ENCODE measurements around the gene TMEM184B. TPM values are rescaled to one million over a fixed set of nuclear protein-coding genes. Genes with fewer than 3 reads are reported as not detected.

TMEM184B gene
- total and polyA plus RNA-seq, 2 of the 8 experiments (the other 6 are each of a cell fraction or from before 2014, with no cell fraction given), result 41.6 to 81.0 TPM

DNA sequence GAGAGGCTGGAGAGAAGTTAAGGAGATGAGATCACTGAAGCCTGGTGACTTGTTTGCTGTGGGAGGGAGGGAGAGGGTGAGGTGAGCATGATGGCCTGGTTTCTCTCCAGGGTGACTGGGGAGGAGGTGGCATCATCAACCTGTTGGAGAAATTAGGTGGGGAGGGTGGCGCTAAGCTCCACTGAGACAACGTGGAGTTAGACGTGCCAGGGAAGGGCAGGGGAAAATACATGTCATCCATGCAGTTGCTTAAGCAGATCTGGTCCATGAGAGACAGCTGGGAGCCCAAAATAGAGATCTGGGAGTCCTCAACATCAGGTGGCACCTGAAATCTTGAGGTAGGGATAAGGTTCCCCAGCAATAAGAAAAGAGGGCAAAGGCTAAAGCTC lies 80.3 kb downstream of the TMEM184B start:
- no peaks in the 10 kb centered on the region for H3K79me1 ChIP-seq (ENCODE audit: low read depth, low read length)
- H3K9me3 ChIP-seq (ENCODE audit: insufficient read depth in 2 of 2, low read depth in 1 of 2, low read length in 1 of 2), result no peaks in the 10 kb centered on the region
- H2AFZ ChIP-seq (ENCODE audit: low read length), result no peak overlapping the region
- TF ChIP-seq HDAC2 (IDR thresholded peaks at IDR 0.05; ENCODE audit: borderline replicate concordance in 1 of 2, low read depth in 2 of 2, low read length in 2 of 2) (no peak), SRF (IDR thresholded peaks at IDR 0.05; ENCODE audit: low read depth, low read length) (no peak), TAF7 (optimal IDR thresholded peaks at IDR 0.05; ENCODE audit: borderline replicate concordance, low read depth, low read length) (no peak), JUND (IDR thresholded peaks at IDR 0.05; ENCODE audit: low read length) (no peak), ASH2L (IDR thresholded peaks at IDR 0.05; ENCODE audit: low read length) (no peak), BACH1 (IDR thresholded peaks at IDR 0.05; ENCODE audit: low read length) (no peak), SUZ12 (IDR thresholded peaks at IDR 0.05; ENCODE audit: low read length) (no peak), CTBP2 (IDR thresholded peaks at IDR 0.05; ENCODE audit: borderline replicate concordance, insufficient read depth, insufficient read length, low read length) (no peak), GTF2F1 (IDR thresholded peaks at IDR 0.05; ENCODE audit: borderline replicate concordance, low read depth, low read length) (no peak), YY1 (IDR thresholded peaks at IDR 0.05; ENCODE audit: low read depth, low read length) (no peak), TCF12 (IDR thresholded peaks at IDR 0.05; ENCODE audit: low read depth, low read length) (no peak), MAFK (IDR thresholded peaks at IDR 0.05; ENCODE audit: low read depth, low read length) (no peak), CBX5 (IDR thresholded peaks at IDR 0.05; ENCODE audit: low read depth, low read length) (no peak), BRCA1 (IDR thresholded peaks at IDR 0.05; ENCODE audit: low read depth, low read length) (no peak)
- H4K91ac ChIP-seq (replicated peaks; ENCODE audit: insufficient read length, low read length), result no peak overlapping the region
- H3K27me3 ChIP-seq (replicated peaks in 1 of 4; ENCODE audit: control insufficient read depth in 3 of 4, extremely low read depth in 1 of 4, insufficient read depth in 3 of 4, low read length in 3 of 4), result no peaks in the 10 kb centered on the region; a peak in 3 of 7 replicates
- H3K18ac ChIP-seq (ENCODE audit: extremely low read depth, low read length), result no peak overlapping the region
- no peak overlapping the region for H3K4me2 ChIP-seq (ENCODE audit: insufficient read depth in 1 of 2, low read depth in 2 of 2, low read length in 2 of 2)
- H4K8ac ChIP-seq (ENCODE audit: extremely low read depth, insufficient read depth, low read length), result no peak overlapping the region
- CTCF ChIA-PET (ENCODE audit: partially characterized antibody), result interaction anchor here (0.6 to 2.2 kb wide), 7 partner anchors 9 to 91 kb away, joined by 3 to 10 read pairs (median 4); no protein-coding TSS in a partner anchor
- DNase-seq (ENCODE audit: low read depth in 1 of 2, low spot score in 2 of 2) (no peak), FAIRE-seq (no peak)
- no peak overlapping the region; the same call in 1 of the 2 replicates for H2BK12ac ChIP-seq (ENCODE audit: low read depth, low read length)
- no peak overlapping the region for H2BK120ac ChIP-seq (replicated peaks; ENCODE audit: low read depth, low read length)
- H3K4me1 ChIP-seq (replicated peaks in 1 of 4; ENCODE audit: control insufficient read depth in 3 of 4, insufficient read depth in 4 of 4, low read length in 3 of 4), result peaks cover 0 to 3% (median 0%) of the 10 kb centered on the region in 4 experiments; a peak in 1 of 7 replicates
- POLR2A ChIA-PET (ENCODE audit: partially characterized antibody), result interaction anchor here (0.9 to 2.1 kb wide), 4 partner anchors 9 to 15 kb away, joined by 3 to 15 read pairs (median 4); partner anchors contain the start of genes MAFF and PLA2G6
- H3K4ac ChIP-seq (replicated peaks; ENCODE audit: insufficient read length, low read depth, low read length), result no peak overlapping the region
- H2BK15ac ChIP-seq (ENCODE audit: low read length), result no peak overlapping the region
- no peak overlapping the region for H2AK5ac ChIP-seq (ENCODE audit: low read depth, low read length)
- H3K23me2 ChIP-seq (ENCODE audit: low read depth, low read length), result peaks cover 3% of the 10 kb centered on the region; the same call in 1 of the 2 replicates
- no peaks in the 10 kb centered on the region for H3K79me2 ChIP-seq (ENCODE audit: control insufficient read depth in 1 of 2, insufficient read depth in 2 of 2, low read length in 2 of 2)
- no peak overlapping the region for H4K5ac ChIP-seq (ENCODE audit: insufficient read length, low read depth, low read length)
- H2BK20ac ChIP-seq (ENCODE audit: low read length), result no peak overlapping the region
- WGBS, 2 experiments (ENCODE audit: extremely low coverage in 1 of 2, insufficient coverage in 1 of 2, insufficient read length in 1 of 2, insufficient replicate concordance in 2 of 2, low coverage in 1 of 2, low lambda C conversion rate in 2 of 2, missing lambda C conversion rate in 1 of 2), result 97% methylated on average over 3 of the region's 3 CpGs; no CpG with 5 or more reads in 1 of the 2 experiments
- no peaks in the 10 kb centered on the region for H3K36me3 ChIP-seq (ENCODE audit: control insufficient read depth in 2 of 4, insufficient read depth in 4 of 4, low read length in 3 of 4)
- H3K56ac ChIP-seq (replicated peaks; ENCODE audit: insufficient read length, low read depth, low read length), result no peak overlapping the region
- H3K27ac ChIP-seq (ENCODE audit: low read depth, low read length), result no peak overlapping the region
- H4K20me1 ChIP-seq (replicated peaks in 1 of 2; ENCODE audit: control insufficient read depth in 1 of 2, insufficient read depth in 2 of 2, low read length in 2 of 2), result no peaks in the 10 kb centered on the region
- no peak overlapping the region for H3K14ac ChIP-seq (ENCODE audit: insufficient read length)
- H3K4me3 ChIP-seq (ENCODE audit: extremely low read depth in 1 of 4, insufficient read depth in 2 of 4, low read depth in 3 of 4, low read length in 4 of 4), result no peak overlapping the region
- no peak overlapping the region for H3K9ac ChIP-seq (replicated peaks in 1 of 4; ENCODE audit: extremely low read depth in 1 of 4, low read depth in 3 of 4, low read length in 3 of 4)
- H2BK5ac ChIP-seq (ENCODE audit: low read depth, low read length), result no peak overlapping the region
- no peak overlapping the region for H3K23ac ChIP-seq (ENCODE audit: insufficient read length)
